Measurements from ENCODE around the gene EIF4B.

DNA sequence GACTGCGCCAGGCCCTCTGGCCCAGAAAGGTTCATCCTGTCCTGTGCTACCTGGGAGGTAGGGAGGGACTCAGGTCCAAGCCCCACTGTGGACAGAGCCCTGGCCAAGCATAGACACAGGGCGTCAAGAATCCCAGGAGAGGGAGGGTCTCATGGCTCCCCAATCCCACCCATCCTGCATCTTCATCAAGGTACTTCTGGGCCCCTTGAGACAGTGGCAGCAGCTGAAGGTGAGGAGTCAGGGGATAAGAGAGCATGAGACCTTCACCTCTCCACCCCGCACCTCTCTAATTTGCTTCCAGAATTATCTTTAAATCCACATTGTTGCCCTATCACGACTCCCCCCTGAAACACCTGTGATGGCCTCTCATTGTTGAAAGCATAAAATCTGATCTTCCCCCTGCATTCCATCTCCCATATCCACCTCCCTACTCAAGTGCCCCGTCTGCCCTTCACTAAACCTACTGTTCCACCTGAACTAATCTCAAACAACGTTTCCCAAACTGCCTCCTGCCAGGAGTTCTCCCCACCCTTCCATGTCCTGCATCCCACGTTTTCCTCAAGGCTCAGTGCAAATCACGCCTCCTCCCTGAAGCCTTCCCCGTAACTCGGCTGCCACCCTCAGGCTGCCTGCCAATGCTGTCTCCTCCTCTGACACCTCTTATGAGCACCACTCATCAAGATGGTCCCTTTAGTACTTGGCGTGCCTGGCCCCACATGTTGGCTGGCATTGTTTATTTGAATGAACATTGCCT, 30.3 kb upstream of the EIF4B start:
- TF ChIP-seq, protein P1, sequence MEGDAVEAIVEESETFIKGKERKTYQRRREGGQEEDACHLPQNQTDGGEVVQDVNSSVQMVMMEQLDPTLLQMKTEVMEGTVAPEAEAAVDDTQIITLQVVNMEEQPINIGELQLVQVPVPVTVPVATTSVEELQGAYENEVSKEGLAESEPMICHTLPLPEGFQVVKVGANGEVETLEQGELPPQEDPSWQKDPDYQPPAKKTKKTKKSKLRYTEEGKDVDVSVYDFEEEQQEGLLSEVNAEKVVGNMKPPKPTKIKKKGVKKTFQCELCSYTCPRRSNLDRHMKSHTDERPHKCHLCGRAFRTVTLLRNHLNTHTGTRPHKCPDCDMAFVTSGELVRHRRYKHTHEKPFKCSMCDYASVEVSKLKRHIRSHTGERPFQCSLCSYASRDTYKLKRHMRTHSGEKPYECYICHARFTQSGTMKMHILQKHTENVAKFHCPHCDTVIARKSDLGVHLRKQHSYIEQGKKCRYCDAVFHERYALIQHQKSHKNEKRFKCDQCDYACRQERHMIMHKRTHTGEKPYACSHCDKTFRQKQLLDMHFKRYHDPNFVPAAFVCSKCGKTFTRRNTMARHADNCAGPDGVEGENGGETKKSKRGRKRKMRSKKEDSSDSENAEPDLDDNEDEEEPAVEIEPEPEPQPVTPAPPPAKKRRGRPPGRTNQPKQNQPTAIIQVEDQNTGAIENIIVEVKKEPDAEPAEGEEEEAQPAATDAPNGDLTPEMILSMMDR (conservative IDR thresholded peaks at IDR 0.05; ENCODE audit: low read depth, low read length), result peak; percentile 62
- no peak for TF ChIP-seq EZH2 (IDR thresholded peaks at IDR 0.05; ENCODE audit: borderline replicate concordance, low read depth, low read length, poor library complexity, severe bottlenecking)

Measured in A673 (cell line).